Loucy (cell line): ENCODE measurements around the gene BLOC1S2.

Experiments used
- EZH2phosphoT487 ChIP-seq: fragments of 200-600 bp; IDR thresholded peaks from 2 replicates; pipeline ENCODE4 v1.6.1; 2018; ENCODE audit warnings: antibody characterized with exemption, mild to moderate bottlenecking, moderate library complexity, borderline replicate concordance
- TF ChIP-seq, protein P1 (sequence below): fragments of 200-600 bp; sonication (generic); conservative IDR thresholded peaks from 2 replicates; pipeline ENCODE4 v1.5.1; 2014; ENCODE audit warnings: mild to moderate bottlenecking, antibody characterized with exemption, low read length

DNA sequence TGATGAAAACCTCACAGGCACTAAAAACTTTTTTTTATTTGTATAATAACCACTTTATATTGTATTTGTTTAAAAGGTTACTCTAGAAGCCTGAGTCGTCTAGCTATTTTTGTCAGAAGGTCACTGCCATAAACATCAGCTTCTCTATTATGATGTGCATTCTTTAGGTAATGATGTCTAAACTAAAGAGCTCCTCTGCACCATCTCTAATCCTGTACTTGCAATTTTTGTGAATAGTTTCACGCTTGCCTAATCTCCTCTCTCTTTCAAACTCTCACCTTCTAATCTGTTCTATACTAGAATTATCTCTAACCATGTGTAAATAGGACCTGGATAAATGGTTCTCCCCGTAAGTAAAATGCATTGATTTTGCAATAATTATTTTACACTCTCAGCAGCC is 46.6 kb downstream of the BLOC1S2 start:
- TF ChIP-seq, protein P1, sequence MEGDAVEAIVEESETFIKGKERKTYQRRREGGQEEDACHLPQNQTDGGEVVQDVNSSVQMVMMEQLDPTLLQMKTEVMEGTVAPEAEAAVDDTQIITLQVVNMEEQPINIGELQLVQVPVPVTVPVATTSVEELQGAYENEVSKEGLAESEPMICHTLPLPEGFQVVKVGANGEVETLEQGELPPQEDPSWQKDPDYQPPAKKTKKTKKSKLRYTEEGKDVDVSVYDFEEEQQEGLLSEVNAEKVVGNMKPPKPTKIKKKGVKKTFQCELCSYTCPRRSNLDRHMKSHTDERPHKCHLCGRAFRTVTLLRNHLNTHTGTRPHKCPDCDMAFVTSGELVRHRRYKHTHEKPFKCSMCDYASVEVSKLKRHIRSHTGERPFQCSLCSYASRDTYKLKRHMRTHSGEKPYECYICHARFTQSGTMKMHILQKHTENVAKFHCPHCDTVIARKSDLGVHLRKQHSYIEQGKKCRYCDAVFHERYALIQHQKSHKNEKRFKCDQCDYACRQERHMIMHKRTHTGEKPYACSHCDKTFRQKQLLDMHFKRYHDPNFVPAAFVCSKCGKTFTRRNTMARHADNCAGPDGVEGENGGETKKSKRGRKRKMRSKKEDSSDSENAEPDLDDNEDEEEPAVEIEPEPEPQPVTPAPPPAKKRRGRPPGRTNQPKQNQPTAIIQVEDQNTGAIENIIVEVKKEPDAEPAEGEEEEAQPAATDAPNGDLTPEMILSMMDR: no peak
- no peak for TF ChIP-seq EZH2phosphoT487
